ENCODE results near the gene USP3.
"Not testable (repeated sequence)": the region's sequence is repeated elsewhere in the genome, so short reads cannot be mapped to it uniquely, and the experiment has no call there.

The USP3 gene

GRCh38 chr15:63514531-63514943 is 10.1 kb downstream of the USP3 start:
- DNase-seq: no peak

GRCh38 chr15:63517202-63517601 is 12.8 kb downstream of the USP3 start:
- no peak for DNase-seq

- DNase-seq: no peak
Measured at GRCh38 chr15:63517628-63518027, 13.2 kb downstream of the USP3 start.

GRCh38 chr15:63519041-63519440 is 14.6 kb downstream of the USP3 start:
- DNase-seq: no peak

- no peak for DNase-seq
Measured at GRCh38 chr15:63519548-63520178, 15.3 kb downstream of the USP3 start.

- not testable (repeated sequence) for DNase-seq
Measured at GRCh38 chr15:63520462-63520861, 16.1 kb downstream of the USP3 start.

- no peak for DNase-seq
Measured at GRCh38 chr15:63522225-63522578, 17.8 kb downstream of the USP3 start.

GRCh38 chr15:63523306-63523990 is 19.1 kb downstream of the USP3 start:
- no peak for DNase-seq

- no peak for DNase-seq
Measured at GRCh38 chr15:63524316-63525015, 20.1 kb downstream of the USP3 start.

- no peak for DNase-seq
Measured at GRCh38 chr15:63526401-63526800, 22.0 kb downstream of the USP3 start.

- DNase-seq: no peak
Measured at GRCh38 chr15:63528138-63528659, 23.8 kb downstream of the USP3 start.

GRCh38 chr15:63530235-63530634 is 25.8 kb downstream of the USP3 start:
- DNase-seq: no peak

- DNase-seq: no peak
Measured at GRCh38 chr15:63530752-63531299, 26.4 kb downstream of the USP3 start.

GRCh38 chr15:63531586-63531985 is 27.2 kb downstream of the USP3 start:
- no peak for DNase-seq

GRCh38 chr15:63532307-63532744 is 27.9 kb downstream of the USP3 start:
- DNase-seq: no peak

GRCh38 chr15:63534888-63535287 is 30.5 kb downstream of the USP3 start:
- not testable (repeated sequence) for DNase-seq

GRCh38 chr15:63535689-63536088 is 31.3 kb downstream of the USP3 start:
- no peak for DNase-seq

GRCh38 chr15:63538876-63539275 is 34.5 kb downstream of the USP3 start:
- no peak for DNase-seq

GRCh38 chr15:63539521-63539920 is 35.1 kb downstream of the USP3 start:
- no peak for DNase-seq

- no peak for DNase-seq
Measured at GRCh38 chr15:63539998-63540397, 35.6 kb downstream of the USP3 start.

GRCh38 chr15:63540449-63540848 is 36.1 kb downstream of the USP3 start:
- DNase-seq: no peak

GRCh38 chr15:63544258-63545026 is 40.0 kb downstream of the USP3 start:
- DNase-seq: no peak

- DNase-seq: no peak
Measured at GRCh38 chr15:63545520-63545919, 41.1 kb downstream of the USP3 start.
